SK-N-SH (cell line): Measurements from ENCODE around the gene LRRC56. TPM values are rescaled to one million over a fixed set of nuclear protein-coding genes. Genes with fewer than 3 reads are reported as not detected.
"Not testable (repeated sequence)": the region's sequence is repeated elsewhere in the genome, so short reads cannot be mapped to it uniquely, and the experiment has no call there.

ENCODE experiments used
- CTCF ChIA-PET: fragments of 300-600, 350-600 bp; formaldehyde crosslinking; extraction: SDS; loops from one replicate; lab custom pipeline; 2021; lab: Yijun Ruan, JAX
- POLR2A ChIA-PET: fragments of 350-600 bp; sonication (Branson Sonifier 250); formaldehyde crosslinking; extraction: SDS; loops from one replicate; lab custom pipeline; 2020; ENCODE audit warnings: antibody characterized with exemption, inconsistent platforms; lab: Yijun Ruan, JAX
- DNase-seq: peaks from one replicate; pipeline ENCODE4 v3.0.0; 2012
- H2AFZ ChIP-seq: fragments of 200-600 bp; sonication (generic); 2 replicates; pipeline ENCODE4 v1.8.1; 2016; ENCODE audit warnings: antibody characterized with exemption, mild to moderate bottlenecking, low read depth
- H3F3A ChIP-seq: fragments of 200-600 bp; sonication (generic); replicated peaks from 2 replicates; pipeline ENCODE3; 2016; ENCODE audit warnings: antibody characterized with exemption, mild to moderate bottlenecking; ENCODE audit not compliant: insufficient read depth
- H3K27ac ChIP-seq, 2 experiments: fragments of 200-500 bp in 1 of 2; fragments of 200-600 bp in 1 of 2; sonication (Bioruptor generic) in 1 of 2; sonication (generic), shearing (Covaris generic) in 1 of 2; 2 replicates each; pipeline versions ENCODE4 v1.5.1 to v1.6.1; 2014 to 2016; ENCODE audit warnings: low read depth in 2 of 2, inconsistent platforms in 1 of 2, low read length in 1 of 2, mild to moderate bottlenecking in 1 of 2, mixed read lengths in 1 of 2
- H3K27me3 ChIP-seq: fragments of 200-600 bp; sonication (generic), shearing (Covaris generic); 2 replicates; pipeline ENCODE4 v1.6.1; 2016; ENCODE audit warnings: mixed run types; ENCODE audit not compliant: insufficient read depth
- H3K36me3 ChIP-seq, 2 experiments: fragments of 200-500 bp in 1 of 2; fragments of 200-600 bp in 1 of 2; sonication (Bioruptor generic) in 1 of 2; sonication (generic) in 1 of 2; replicated peaks in 1 of 2; 2 replicates each; pipeline versions ENCODE3 to v1.5.1; 2014 to 2016; ENCODE audit warnings: low read length in 1 of 2, mild to moderate bottlenecking in 1 of 2; ENCODE audit not compliant: insufficient read depth in 2 of 2, control insufficient read depth in 1 of 2
- H3K4me1 ChIP-seq, 2 experiments: fragments of 200-500 bp in 1 of 2; fragments of 200-600 bp in 1 of 2; sonication (Bioruptor generic) in 1 of 2; sonication (generic), shearing (Covaris generic) in 1 of 2; 2 replicates each; pipeline versions ENCODE4 v1.5.1 to v1.6.1; 2014 to 2016; ENCODE audit warnings: low read depth in 1 of 2, low read length in 1 of 2, mixed run types in 1 of 2; ENCODE audit not compliant: insufficient read depth in 2 of 2, control insufficient read depth in 1 of 2
- H3K4me2 ChIP-seq: fragments of 200-600 bp; sonication (generic), shearing (Covaris generic); 2 replicates; pipeline ENCODE4 v1.6.1; 2017; ENCODE audit warnings: mixed run types
- H3K4me3 ChIP-seq, 2 experiments: fragments of 200-500 bp in 1 of 2; fragments of 200-600 bp in 1 of 2; sonication (Bioruptor generic) in 1 of 2; sonication (generic), shearing (Covaris generic) in 1 of 2; 2 replicates each; pipeline versions ENCODE4 v1.5.1 to v1.8.1; 2014 to 2016; ENCODE audit warnings: low read depth in 2 of 2, inconsistent platforms in 1 of 2, low read length in 1 of 2, mild to moderate bottlenecking in 1 of 2, mixed read lengths in 1 of 2, moderate library complexity in 1 of 2
- H3K79me2 ChIP-seq: fragments of 200-600 bp; sonication (generic); 2 replicates; pipeline ENCODE4 v1.8.1; 2017; ENCODE audit warnings: mild to moderate bottlenecking; ENCODE audit not compliant: insufficient read depth
- H3K9ac ChIP-seq: fragments of 200-600 bp; sonication (generic); 2 replicates; pipeline ENCODE4 v1.6.1; 2017; ENCODE audit warnings: mixed run types
- H3K9me2 ChIP-seq: fragments of 200-600 bp; sonication (generic); 2 replicates; pipeline ENCODE4 v1.6.1; 2017; ENCODE audit warnings: mixed run types
- H3K9me3 ChIP-seq: fragments of 200-600 bp; sonication (generic); 2 replicates; pipeline ENCODE4 v1.6.1; 2017; ENCODE audit warnings: mixed run types, mild to moderate bottlenecking, moderate library complexity
- H4K20me1 ChIP-seq: fragments of 200-600 bp; sonication (generic); 2 replicates; pipeline ENCODE4 v1.6.1; 2017; ENCODE audit warnings: mild to moderate bottlenecking, mixed run types; ENCODE audit not compliant: insufficient read depth
- EP300 ChIP-seq, 2 experiments: IDR thresholded peaks; 2 replicates each; pipeline versions ENCODE4 v1.4.0 to v1.6.1; 2012; ENCODE audit warnings: borderline replicate concordance in 1 of 2, low read depth in 1 of 2, low read length in 1 of 2
- FOXM1 ChIP-seq: IDR thresholded peaks from 2 replicates; pipeline ENCODE4 v1.4.0; 2012; ENCODE audit warnings: low read depth, mild to moderate bottlenecking
- GABPA ChIP-seq: IDR thresholded peaks from 2 replicates; pipeline ENCODE4 v1.4.0; 2012; ENCODE audit warnings: low read depth, mild to moderate bottlenecking
- MEF2A ChIP-seq: IDR thresholded peaks from 2 replicates; pipeline ENCODE4 v1.4.0; 2012; ENCODE audit warnings: low read depth, borderline replicate concordance
- RCOR1 ChIP-seq: fragments of 150-350 bp; IDR thresholded peaks from 2 replicates; pipeline ENCODE4 v1.6.1; 2017; ENCODE audit warnings: antibody characterized with exemption, low read length
- TAF1 ChIP-seq: IDR thresholded peaks from 2 replicates; pipeline ENCODE4 v1.6.1; 2012; ENCODE audit warnings: low read depth, mild to moderate bottlenecking, low read length, moderate library complexity, borderline replicate concordance
- TCF12 ChIP-seq: IDR thresholded peaks from 2 replicates; pipeline ENCODE4 v1.4.0; 2012
- TEAD4 ChIP-seq: IDR thresholded peaks from 2 replicates; pipeline ENCODE4 v1.4.0; 2012; ENCODE audit warnings: mild to moderate bottlenecking, borderline replicate concordance; ENCODE audit not compliant: insufficient read depth
- WGBS: methylation state at CpG from one replicate; pipeline ENCODE4 v1.1.6; 2017; ENCODE audit warnings: low lambda C conversion rate; 5-methylcytosine and 5-hydroxymethylcytosine counted together
- polyA plus RNA-seq, 3 experiments: library from polyadenylated mRNA; depleted of rRNA; stranded (reverse); fragments of >200 nt; gene quantifications; 2 replicates each; pipeline ENCODE4 v1.2.3, GENCODE V29; 2012
- TF ChIP-seq, protein P1 (sequence below): IDR thresholded peaks from 2 replicates; pipeline ENCODE4; 2012
- TF ChIP-seq, protein P2 (sequence below): fragments of 150-350 bp; IDR thresholded peaks from 2 replicates; pipeline ENCODE4 v1.6.1; 2016; ENCODE audit warnings: mild to moderate bottlenecking, low read depth, low read length

The LRRC56 gene
- polyA plus RNA-seq, 1 of the 3 experiments (the other 2 are of a cell fraction), result 1.2 TPM

DNA sequence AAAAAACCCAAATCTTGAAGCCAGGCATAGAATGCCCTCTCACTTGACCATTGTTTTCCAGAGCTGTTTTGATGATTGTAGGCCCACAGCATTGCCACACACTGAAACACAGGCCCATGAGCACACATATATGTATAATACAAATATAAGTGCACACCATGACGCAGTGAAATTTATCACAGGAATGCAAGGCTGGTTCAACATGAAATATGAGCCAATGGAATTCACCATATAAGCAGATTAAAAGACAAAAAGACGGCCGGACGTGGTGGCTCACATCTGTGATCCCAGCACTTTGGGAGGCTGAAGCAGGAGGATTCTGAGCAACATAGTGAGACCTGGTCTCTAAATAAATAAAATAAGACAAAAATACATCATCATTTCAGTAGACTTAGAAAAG, 20.9 kb upstream of the LRRC56 start:
- Histone ChIP-seq H3K4me3 (no peak overlapping the region), H3K27me3 (no peaks in the 10 kb centered on the region), H3K9ac (no peak overlapping the region), H4K20me1 (no peaks in the 10 kb centered on the region), H3K9me3 (peaks cover 7% of the 10 kb centered on the region; the same call in 1 of the 2 replicates), H3K4me2 (no peak overlapping the region), H2AFZ (no peak overlapping the region)
- POLR2A ChIA-PET, result no interaction called here
- CTCF ChIA-PET, result no interaction called here
- TF ChIP-seq, protein P1, sequence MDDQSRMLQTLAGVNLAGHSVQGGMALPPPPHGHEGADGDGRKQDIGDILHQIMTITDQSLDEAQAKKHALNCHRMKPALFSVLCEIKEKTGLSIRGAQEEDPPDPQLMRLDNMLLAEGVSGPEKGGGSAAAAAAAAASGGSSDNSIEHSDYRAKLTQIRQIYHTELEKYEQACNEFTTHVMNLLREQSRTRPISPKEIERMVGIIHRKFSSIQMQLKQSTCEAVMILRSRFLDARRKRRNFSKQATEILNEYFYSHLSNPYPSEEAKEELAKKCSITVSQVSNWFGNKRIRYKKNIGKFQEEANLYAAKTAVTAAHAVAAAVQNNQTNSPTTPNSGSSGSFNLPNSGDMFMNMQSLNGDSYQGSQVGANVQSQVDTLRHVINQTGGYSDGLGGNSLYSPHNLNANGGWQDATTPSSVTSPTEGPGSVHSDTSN, result no peak
- TF ChIP-seq TAF1 (no peak), RCOR1 (no peak), TCF12 (no peak), TEAD4 (no peak), GABPA (no peak), FOXM1 (no peak), MEF2A (no peak), EP300 (IDR thresholded peaks at IDR 0.05; ENCODE audit: borderline replicate concordance in 1 of 2, low read depth in 1 of 2, low read length in 1 of 2) (no peak)
- TF ChIP-seq, protein P2, sequence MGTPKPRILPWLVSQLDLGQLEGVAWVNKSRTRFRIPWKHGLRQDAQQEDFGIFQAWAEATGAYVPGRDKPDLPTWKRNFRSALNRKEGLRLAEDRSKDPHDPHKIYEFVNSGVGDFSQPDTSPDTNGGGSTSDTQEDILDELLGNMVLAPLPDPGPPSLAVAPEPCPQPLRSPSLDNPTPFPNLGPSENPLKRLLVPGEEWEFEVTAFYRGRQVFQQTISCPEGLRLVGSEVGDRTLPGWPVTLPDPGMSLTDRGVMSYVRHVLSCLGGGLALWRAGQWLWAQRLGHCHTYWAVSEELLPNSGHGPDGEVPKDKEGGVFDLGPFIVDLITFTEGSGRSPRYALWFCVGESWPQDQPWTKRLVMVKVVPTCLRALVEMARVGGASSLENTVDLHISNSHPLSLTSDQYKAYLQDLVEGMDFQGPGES, result no peak
- TF ChIP-seq, all 33 proteins: peak for 0
- no peaks in the 10 kb centered on the region for H3K9me2 ChIP-seq
- H3K27ac ChIP-seq, result no peak overlapping the region
- H3K4me1 ChIP-seq, result no peaks in the 10 kb centered on the region; a peak in 1 of 4 replicates
- no peaks in the 10 kb centered on the region for H3K79me2 ChIP-seq
- no peak for DNase-seq
- 96% methylated on average over 4 of the region's 4 CpGs for whole genome bisulfite sequencing
- peaks cover 4% of the 10 kb centered on the region for H3F3A ChIP-seq
- H3K36me3 ChIP-seq, result peaks cover 0 to 20% of the 10 kb centered on the region in 2 experiments

DNA sequence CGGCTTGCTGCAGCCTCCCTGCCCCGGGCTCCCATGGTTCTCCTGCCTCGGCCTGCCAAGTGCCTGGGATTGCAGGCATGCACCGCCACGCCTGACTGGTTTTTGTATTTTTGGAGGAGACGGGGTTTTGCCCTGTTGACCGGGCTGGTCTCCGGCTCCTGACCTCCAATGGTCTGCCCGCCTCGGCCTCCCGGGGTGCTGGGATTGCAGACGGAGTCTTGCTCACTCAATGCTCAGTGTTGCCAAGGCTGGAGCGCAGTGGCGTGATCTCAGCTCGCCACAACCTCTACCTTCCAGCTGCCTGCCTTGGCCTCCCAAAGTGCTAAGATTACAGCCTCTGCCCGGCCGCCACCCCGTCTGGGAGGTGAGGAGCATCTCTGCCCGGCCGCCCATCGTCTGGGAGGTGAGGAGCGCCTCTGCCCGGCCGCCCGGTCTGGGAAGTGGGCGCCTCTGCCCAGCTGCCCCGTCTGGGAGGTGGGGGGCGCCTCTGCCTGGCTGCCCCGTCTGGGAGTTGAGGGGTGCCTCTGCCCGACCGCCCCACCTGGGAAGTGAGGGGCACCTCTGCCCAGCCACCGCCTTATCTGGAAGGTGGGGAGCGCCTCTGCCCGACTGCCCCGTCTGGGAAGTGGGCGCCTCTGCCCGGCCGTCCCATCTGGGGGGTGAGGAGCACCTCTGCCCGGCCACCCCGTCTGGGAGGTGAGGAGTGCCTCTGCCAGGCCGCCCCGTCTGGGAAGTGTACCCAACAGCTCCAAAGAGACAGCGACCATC, 20.2 kb upstream of the LRRC56 start:
- H3F3A ChIP-seq, POLR2A ChIA-PET, H3K4me1 ChIP-seq, H4K20me1 ChIP-seq, DNase-seq, H3K4me3 ChIP-seq, H3K27ac ChIP-seq, H3K9me3 ChIP-seq, H3K9me2 ChIP-seq, H3K79me2 ChIP-seq, H2AFZ ChIP-seq, H3K27me3 ChIP-seq, H3K4me2 ChIP-seq, H3K9ac ChIP-seq: not testable (repeated sequence)
- H3K36me3 ChIP-seq, result peaks cover 0 to 19% of the 10 kb centered on the region in 2 experiments
- WGBS, result 93% methylated on average over 24 of the region's 43 CpGs
- CTCF ChIA-PET, result interaction anchor here (1.1 kb wide), 1 partner anchor 74 kb away, joined by 3 read pairs; no protein-coding TSS in a partner anchor
